AG04450 (cell line): ENCODE measurements around the gene ZSWIM6. TPM values are rescaled to one million over a fixed set of nuclear protein-coding genes. Genes with fewer than 3 reads are reported as not detected.
A peak's percentile ranks its signal among the peaks of the same experiment; 100 is the strongest.

Source experiments
- CTCF ChIA-PET: fragments of 300-600, 350-600 bp; formaldehyde crosslinking; extraction: SDS; loops from one replicate; lab custom pipeline; 2022; ENCODE audit warnings: antibody characterized with exemption, inconsistent platforms; lab: Charles Lee
- POLR2A ChIA-PET: fragments of 350-600 bp; formaldehyde crosslinking; extraction: SDS; loops from one replicate; lab custom pipeline; 2021; ENCODE audit warnings: antibody characterized with exemption, inconsistent platforms; lab: Yijun Ruan, JAX
- DNase-seq: peaks from one replicate; pipeline ENCODE4 v3.0.0-alpha.2; 2011; ENCODE audit warnings: low read depth, low spot score
- H3K27ac ChIP-seq: one replicate; pipeline ENCODE4 v1.5.1; 2012; ENCODE audit warnings: low read depth, low read length, control low read depth
- H3K27me3 ChIP-seq: one replicate; pipeline ENCODE4 v1.6.0; 2012; ENCODE audit warnings: low read length; ENCODE audit not compliant: control insufficient read depth, insufficient read depth
- H3K4me3 ChIP-seq: 2 replicates; pipeline ENCODE4 v1.5.1; 2011; ENCODE audit warnings: mild to moderate bottlenecking, low read depth, low read length, control low read depth
- H3K9me3 ChIP-seq: 2 replicates; pipeline ENCODE4 v1.5.1; 2012; ENCODE audit warnings: low read length; ENCODE audit not compliant: control insufficient read depth, insufficient read depth
- polyA plus RNA-seq: library from polyadenylated mRNA; depleted of rRNA; stranded (reverse); fragments of >200 nt; gene quantifications from 2 replicates; pipeline ENCODE4 v1.2.3, GENCODE V29; 2011
- TF ChIP-seq, protein P1 (sequence below): IDR thresholded peaks from 2 replicates; pipeline ENCODE4 v1.5.1; 2011; ENCODE audit warnings: low read depth, low read length, control low read depth, inconsistent platforms

The ZSWIM6 gene
- polyA plus RNA-seq, 1 experiment, result 18.9 TPM

DNA sequence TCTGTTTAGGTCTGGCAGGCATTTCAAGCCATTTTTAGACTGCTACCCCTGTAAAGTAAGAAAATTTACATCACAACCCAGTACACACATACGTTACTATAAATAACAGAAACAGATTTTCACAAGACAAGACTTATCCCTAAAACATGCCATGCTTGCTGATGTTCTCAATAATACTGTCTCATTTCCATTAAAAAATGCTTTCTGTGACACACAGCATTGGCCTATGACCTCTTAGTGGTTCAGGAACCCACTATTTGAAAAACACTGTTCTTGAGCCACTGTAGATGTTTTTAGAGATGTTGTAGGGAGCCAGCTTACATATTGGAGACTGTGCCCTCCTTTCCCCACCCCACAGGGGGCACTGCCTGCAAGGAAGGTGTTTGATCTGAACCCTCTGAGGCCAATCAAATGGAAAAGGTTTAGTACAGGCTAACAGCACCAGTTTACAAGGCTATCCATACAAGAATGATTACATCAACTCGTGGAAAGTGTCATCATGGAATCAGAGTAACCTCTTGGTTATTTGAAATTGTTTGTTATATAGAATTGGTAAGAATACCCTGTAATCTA is 30.8 kb downstream of the ZSWIM6 start:
- DNase-seq, result no peak

GRCh38 chr5:61363401-61364114 is 31.5 kb downstream of the ZSWIM6 start:
- Histone ChIP-seq H3K4me3 (no peak overlapping the region), H3K9me3 (no peaks in the 10 kb centered on the region), H3K27me3 (no peaks in the 10 kb centered on the region), H3K27ac (no peak overlapping the region)
- DNase-seq, result no peak
- TF ChIP-seq, protein P1, sequence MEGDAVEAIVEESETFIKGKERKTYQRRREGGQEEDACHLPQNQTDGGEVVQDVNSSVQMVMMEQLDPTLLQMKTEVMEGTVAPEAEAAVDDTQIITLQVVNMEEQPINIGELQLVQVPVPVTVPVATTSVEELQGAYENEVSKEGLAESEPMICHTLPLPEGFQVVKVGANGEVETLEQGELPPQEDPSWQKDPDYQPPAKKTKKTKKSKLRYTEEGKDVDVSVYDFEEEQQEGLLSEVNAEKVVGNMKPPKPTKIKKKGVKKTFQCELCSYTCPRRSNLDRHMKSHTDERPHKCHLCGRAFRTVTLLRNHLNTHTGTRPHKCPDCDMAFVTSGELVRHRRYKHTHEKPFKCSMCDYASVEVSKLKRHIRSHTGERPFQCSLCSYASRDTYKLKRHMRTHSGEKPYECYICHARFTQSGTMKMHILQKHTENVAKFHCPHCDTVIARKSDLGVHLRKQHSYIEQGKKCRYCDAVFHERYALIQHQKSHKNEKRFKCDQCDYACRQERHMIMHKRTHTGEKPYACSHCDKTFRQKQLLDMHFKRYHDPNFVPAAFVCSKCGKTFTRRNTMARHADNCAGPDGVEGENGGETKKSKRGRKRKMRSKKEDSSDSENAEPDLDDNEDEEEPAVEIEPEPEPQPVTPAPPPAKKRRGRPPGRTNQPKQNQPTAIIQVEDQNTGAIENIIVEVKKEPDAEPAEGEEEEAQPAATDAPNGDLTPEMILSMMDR, result no peak
- ChIA-PET CTCF (interaction anchor here (0.7 to 1.6 kb wide), 2 partner anchors 8 to 294 kb away, joined by 3 read pairs; no protein-coding TSS in a partner anchor), POLR2A (interaction anchor here (0.5 kb wide), 1 partner anchor 100 kb away, joined by 3 read pairs; no protein-coding TSS in a partner anchor)

More for the DNA sequence above, 30.8 kb downstream of the ZSWIM6 start:
- Histone ChIP-seq H3K27ac (no peak overlapping the region), H3K27me3 (no peaks in the 10 kb centered on the region), H3K4me3 (no peak overlapping the region), H3K9me3 (no peaks in the 10 kb centered on the region)
- CTCF ChIA-PET, result interaction anchor here (0.7 to 1.6 kb wide), 2 partner anchors 8 to 295 kb away, joined by 3 read pairs; no protein-coding TSS in a partner anchor
- TF ChIP-seq, protein P1, result peak; percentile 24; the same call in 1 of the 2 replicates
- POLR2A ChIA-PET, result interaction anchor here (0.5 kb wide), 1 partner anchor 101 kb away, joined by 3 read pairs; no protein-coding TSS in a partner anchor

DNA sequence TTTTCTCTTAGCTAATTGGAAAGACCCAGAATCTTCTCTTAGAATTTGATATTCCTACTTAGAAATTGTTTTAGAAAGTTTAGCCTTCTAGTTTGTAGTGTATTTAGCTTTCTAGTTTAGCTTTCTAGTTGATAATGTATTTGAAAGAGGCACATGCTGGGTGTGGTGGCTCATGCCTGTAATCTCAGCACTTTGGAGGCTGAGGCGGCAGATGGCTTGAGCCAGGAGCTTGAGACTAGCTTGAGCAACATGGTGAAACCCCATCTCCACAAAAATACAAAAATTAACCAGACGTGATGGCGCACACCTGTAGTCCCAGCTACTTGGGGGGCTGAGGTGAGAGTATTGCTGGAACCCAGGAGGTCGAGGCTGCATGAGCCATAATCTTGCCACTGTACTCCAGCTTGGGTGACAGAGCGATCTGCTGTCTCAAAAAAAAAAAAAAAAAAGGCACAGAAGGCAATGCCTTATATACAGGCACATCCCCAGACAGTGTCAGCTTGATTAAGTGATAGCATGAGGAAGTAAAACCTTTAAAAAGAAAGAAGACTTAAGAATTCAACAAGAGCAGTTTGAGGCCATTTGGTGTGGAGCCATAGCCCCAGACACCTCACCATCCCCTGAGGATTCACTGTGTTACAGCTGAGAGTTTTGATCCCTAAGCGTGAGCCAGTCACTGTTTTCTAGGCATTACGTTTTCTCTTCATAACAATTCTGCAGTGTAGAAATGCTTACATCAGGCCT is 34.6 kb downstream of the ZSWIM6 start:
- no peak for DNase-seq
- Histone ChIP-seq H3K9me3 (no peaks in the 10 kb centered on the region), H3K27me3 (no peaks in the 10 kb centered on the region), H3K27ac (no peak overlapping the region), H3K4me3 (no peak overlapping the region)
- ChIA-PET POLR2A (no interaction called here), CTCF (no interaction called here)
- TF ChIP-seq, protein P1, result no peak

DNA sequence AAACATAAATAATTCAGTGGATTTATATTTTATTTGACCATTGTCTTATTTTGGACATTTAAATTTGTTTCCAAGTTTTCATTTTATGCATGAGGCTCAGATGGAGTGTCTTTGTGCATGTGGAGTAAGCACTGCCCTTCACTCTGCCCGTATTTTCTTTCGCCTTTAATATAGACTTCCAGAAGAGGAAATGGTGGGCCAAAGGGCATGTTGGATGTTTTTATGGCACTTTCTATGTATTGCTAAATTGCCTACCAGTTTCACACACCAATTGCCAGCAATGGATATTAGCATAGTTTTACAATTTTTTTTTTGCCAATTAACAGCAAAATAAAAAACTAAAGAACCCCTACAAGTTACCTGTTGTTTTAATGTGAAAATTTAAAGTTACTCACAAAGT is 38.4 kb downstream of the ZSWIM6 start:
- POLR2A ChIA-PET, result no interaction called here

More for the DNA sequence above, 38.4 kb downstream of the ZSWIM6 start:
- Histone ChIP-seq H3K27ac (no peak overlapping the region), H3K9me3 (no peaks in the 10 kb centered on the region), H3K27me3 (no peaks in the 10 kb centered on the region), H3K4me3 (no peak overlapping the region)
- TF ChIP-seq, protein P1, result no peak
- CTCF ChIA-PET, result no interaction called here
- no peak for DNase-seq
